Cardiac muscle cell (in vitro differentiated cells and primary cell): ENCODE data around the gene SLC43A1. TPM values are rescaled to one million over a fixed set of nuclear protein-coding genes. Genes with fewer than 3 reads are reported as not detected.

Experiments used
- polyA plus RNA-seq: library from polyadenylated mRNA; unstranded; fragments of >200 nt; fragmentation: Nextera tagmentation; extraction: Ambion mirVana; gene quantifications from 2 replicates; pipeline ENCODE4 v1.2.1, GENCODE V29; 2016
- total RNA-seq: library from RNA; depleted of rRNA; stranded (reverse); fragments of >200 nt; gene quantifications from 2 replicates; pipeline ENCODE4 v1.2.3, GENCODE V29; 2016

The SLC43A1 gene
- total and polyA plus RNA-seq, 2 experiments from 2014 or later = 11.2 to 24.6 TPM

Other genes with a start within 250 kb of the SLC43A1 start
- 58.9 and 69.1 TPM in 2 replicates for gene TNKS1BP1, start 190.8 kb downstream of the SLC43A1 start, total RNA-seq
- gene TNKS1BP1, start 190.8 kb downstream of the SLC43A1 start, polyA plus RNA-seq = 62.1 and 67.1 TPM in 2 replicates
- 112 and 180 TPM in 2 replicates for gene SSRP1, start 179.8 kb downstream of the SLC43A1 start, total RNA-seq
- 87.0 and 112 TPM in 2 replicates for gene SSRP1, start 179.8 kb downstream of the SLC43A1 start, polyA plus RNA-seq
- gene P2RX3, start 177.3 kb downstream of the SLC43A1 start, total RNA-seq = 0.09 and 0.18 TPM in 2 replicates
- gene P2RX3, start 177.3 kb downstream of the SLC43A1 start, polyA plus RNA-seq = 0.39 and 0.62 TPM in 2 replicates
- not detected in 2 replicates for gene PRG3, start 134.6 kb downstream of the SLC43A1 start, total RNA-seq
- gene PRG3, start 134.6 kb downstream of the SLC43A1 start, polyA plus RNA-seq = not detected in 2 replicates
- gene PRG2, start 125.1 kb downstream of the SLC43A1 start, total RNA-seq = not detected in 2 replicates
- not detected in 2 replicates for gene PRG2, start 125.1 kb downstream of the SLC43A1 start, polyA plus RNA-seq
- 1.7 and 1.9 TPM in 2 replicates for gene SLC43A3, start 88.6 kb downstream of the SLC43A1 start, total RNA-seq
- gene SLC43A3, start 88.6 kb downstream of the SLC43A1 start, polyA plus RNA-seq = 5.8 and 6.8 TPM in 2 replicates
- 0.09 and 0.11 TPM in 2 replicates for gene RTN4RL2, start 55.2 kb downstream of the SLC43A1 start, total RNA-seq
- gene RTN4RL2, start 55.2 kb downstream of the SLC43A1 start, polyA plus RNA-seq = 0.61 and 1.3 TPM in 2 replicates
- 32.6 and 45.1 TPM in 2 replicates for gene TIMM10, start 15.1 kb upstream of the SLC43A1 start, total RNA-seq
- 57.3 and 64.7 TPM in 2 replicates for gene TIMM10, start 15.1 kb upstream of the SLC43A1 start, polyA plus RNA-seq
- gene SMTNL1, start 21.9 kb upstream of the SLC43A1 start, total RNA-seq = 0.11 TPM in 1 of 2 replicates, not detected in the other
- gene SMTNL1, start 21.9 kb upstream of the SLC43A1 start, polyA plus RNA-seq = 0.47 and 0.89 TPM in 2 replicates
- 113 and 129 TPM in 2 replicates for gene UBE2L6, start 52.0 kb upstream of the SLC43A1 start, total RNA-seq
- 158 and 231 TPM in 2 replicates for gene UBE2L6, start 52.0 kb upstream of the SLC43A1 start, polyA plus RNA-seq
- 42.8 and 51.9 TPM in 2 replicates for gene SERPING1, start 82.0 kb upstream of the SLC43A1 start, total RNA-seq
- gene SERPING1, start 82.0 kb upstream of the SLC43A1 start, polyA plus RNA-seq = 80.7 and 123 TPM in 2 replicates
- 0.70 and 1.3 TPM in 2 replicates for gene YPEL4, start 134.2 kb upstream of the SLC43A1 start, total RNA-seq
- 1.1 and 2.1 TPM in 2 replicates for gene YPEL4, start 134.2 kb upstream of the SLC43A1 start, polyA plus RNA-seq
- 16.5 and 17.2 TPM in 2 replicates for gene CLP1, start 142.1 kb upstream of the SLC43A1 start, total RNA-seq
- 16.7 and 17.9 TPM in 2 replicates for gene CLP1, start 142.1 kb upstream of the SLC43A1 start, polyA plus RNA-seq
- 30.9 and 36.8 TPM in 2 replicates for gene ZDHHC5, start 152.4 kb upstream of the SLC43A1 start, total RNA-seq
- 24.9 and 32.1 TPM in 2 replicates for gene ZDHHC5, start 152.4 kb upstream of the SLC43A1 start, polyA plus RNA-seq
- 20.2 and 48.4 TPM in 2 replicates for gene MED19, start 196.5 kb upstream of the SLC43A1 start, total RNA-seq
- 33.7 and 37.0 TPM in 2 replicates for gene MED19, start 196.5 kb upstream of the SLC43A1 start, polyA plus RNA-seq
- gene TMX2, start 196.9 kb upstream of the SLC43A1 start, total RNA-seq = 49.6 and 95.3 TPM in 2 replicates
- 113 and 140 TPM in 2 replicates for gene TMX2, start 196.9 kb upstream of the SLC43A1 start, polyA plus RNA-seq
- 311 and 358 TPM in 2 replicates for gene SELENOH, start 225.8 kb upstream of the SLC43A1 start, total RNA-seq
- gene SELENOH, start 225.8 kb upstream of the SLC43A1 start, polyA plus RNA-seq = 257 and 289 TPM in 2 replicates
- gene BTBD18, start 236.1 kb upstream of the SLC43A1 start, total RNA-seq = not detected in 2 replicates
- 1.5 and 2.4 TPM in 2 replicates for gene BTBD18, start 236.1 kb upstream of the SLC43A1 start, polyA plus RNA-seq
- gene CTNND1, start 246.1 kb upstream of the SLC43A1 start, total RNA-seq = 125 and 153 TPM in 2 replicates
- gene CTNND1, start 246.1 kb upstream of the SLC43A1 start, polyA plus RNA-seq = 95.4 and 125 TPM in 2 replicates